Brain microvascular endothelial cell (primary cell): ENCODE results near the gene NRXN3.
A peak's percentile ranks its signal among the peaks of the same experiment; 100 is the strongest.

ENCODE experiments used
- DNase-seq: peaks from one replicate; pipeline ENCODE4 v3.0.0-alpha.2; 2020
- H3K27ac ChIP-seq: fragments of 250-450 bp; sonication (Bioruptor Pico); 2 replicates; pipeline ENCODE4 v1.5.1; 2020; ENCODE audit warnings: mild to moderate bottlenecking, moderate library complexity
- H3K27me3 ChIP-seq: fragments of 250-450 bp; sonication (Bioruptor Pico); replicated peaks from 2 replicates; pipeline ENCODE4 v1.5.1; 2020; ENCODE audit warnings: mild to moderate bottlenecking
- H3K36me3 ChIP-seq: fragments of 250-450 bp; sonication (Bioruptor Pico); replicated peaks from 2 replicates; pipeline ENCODE4 v1.5.1; 2020; ENCODE audit warnings: mild to moderate bottlenecking
- H3K4me3 ChIP-seq: 2 replicates; pipeline ENCODE4 v1.5.1; 2011; ENCODE audit warnings: low read depth, mild to moderate bottlenecking, control low read depth, low read length, moderate library complexity
- CTCF ChIP-seq: IDR thresholded peaks from 2 replicates; pipeline ENCODE4 v1.5.1; 2011; ENCODE audit warnings: low read depth, mild to moderate bottlenecking, moderate library complexity, low read length, control low read depth, inconsistent platforms; ENCODE audit errors: missing control alignments
- in situ Hi-C: cut with HindIII; loops from 2 replicates; pipeline ENCODE4 v1.10.0; 2017; ENCODE audit warnings: low sequenced_read_pairs, low pct_ligation_motif_present

Gene NRXN3

DNA sequence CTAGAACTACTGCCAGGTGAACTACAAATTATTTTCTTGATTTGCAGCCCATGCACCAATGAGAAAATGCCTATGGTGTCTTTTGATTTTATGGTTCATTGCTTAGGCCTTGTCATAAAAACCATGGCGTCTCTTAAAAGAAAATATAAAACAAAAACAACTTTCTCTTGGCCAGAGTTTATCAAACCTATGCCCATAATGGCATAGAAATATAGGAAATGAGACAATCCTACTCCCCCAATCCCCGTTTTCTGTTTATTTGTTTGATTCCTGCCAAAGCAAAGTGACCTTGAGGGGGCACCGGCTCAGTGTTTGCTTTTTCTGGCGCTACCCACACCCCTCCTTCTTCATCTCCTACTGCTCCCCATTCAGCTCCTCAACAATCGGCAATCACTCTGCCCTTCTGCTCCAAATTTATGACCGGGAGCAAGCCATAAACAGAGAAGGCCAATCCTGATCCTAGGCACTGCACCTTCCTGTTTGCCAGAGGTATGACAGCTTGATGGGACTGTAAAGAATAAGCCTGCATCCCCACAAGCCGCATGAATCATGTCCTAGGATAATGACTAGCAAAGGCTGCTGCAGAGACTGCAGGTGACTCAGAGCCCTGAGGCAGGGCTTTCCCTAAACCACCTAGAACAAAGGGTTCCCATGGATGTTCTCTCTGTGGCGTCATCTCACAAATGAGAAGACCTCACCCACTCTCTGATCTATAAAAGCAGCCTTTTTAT lies 874.9 kb downstream of the NRXN3 start:
- Histone ChIP-seq H3K4me3 (no peak overlapping the region), H3K27me3 (no peaks in the 10 kb centered on the region), H3K27ac (no peak overlapping the region), H3K36me3 (no peaks in the 10 kb centered on the region)
- peak; percentile 94 for DNase-seq
- in situ Hi-C loops = no loop called here
- TF ChIP-seq CTCF = peak; percentile 17

DNA sequence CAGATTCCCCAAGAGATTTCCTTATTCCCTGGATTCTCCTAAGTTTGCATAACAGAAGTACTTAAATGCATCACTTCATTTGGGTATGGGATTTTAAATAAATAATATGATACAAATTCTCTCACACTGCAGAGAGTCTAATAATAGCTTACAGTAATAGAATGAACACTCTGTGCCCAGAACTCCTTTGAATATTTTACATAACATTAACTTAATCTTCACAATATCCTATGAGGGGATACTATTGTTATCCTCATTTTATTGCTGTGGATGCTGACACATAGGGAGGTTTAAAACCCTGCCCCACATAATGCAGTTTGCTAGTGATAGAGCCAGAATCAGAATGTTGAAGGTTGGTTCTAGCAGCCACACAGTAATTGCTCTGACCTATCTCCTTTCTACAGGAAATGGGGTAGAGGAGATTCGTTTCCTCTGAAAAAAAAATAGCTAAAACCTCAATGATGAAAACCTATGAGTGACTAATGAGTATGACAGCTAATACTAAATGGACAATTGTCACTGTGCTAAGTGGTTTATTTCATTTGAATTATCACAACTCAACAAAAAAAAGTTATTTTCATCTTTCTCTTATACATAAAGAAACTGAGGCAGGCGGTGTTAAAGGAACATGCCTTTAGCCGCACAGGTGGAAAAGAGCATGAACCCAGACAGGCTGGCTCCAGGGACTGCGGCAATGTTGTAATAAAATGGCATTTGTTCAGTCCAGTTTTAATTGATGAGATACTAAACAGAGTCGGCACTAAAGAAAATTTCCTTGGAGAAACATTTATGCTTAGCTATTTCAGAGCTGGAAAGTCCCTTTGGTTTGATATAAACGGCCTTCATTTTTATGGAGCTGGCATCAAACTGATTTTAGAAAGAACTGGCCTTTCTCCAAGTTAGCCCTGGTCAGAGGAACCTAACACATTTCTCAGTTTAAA lies 880.9 kb downstream of the NRXN3 start:
- H3K36me3 ChIP-seq = no peaks in the 10 kb centered on the region
- in situ Hi-C loops = no loop called here
- H3K27me3 ChIP-seq = no peaks in the 10 kb centered on the region
- no peak for DNase-seq
- TF ChIP-seq CTCF = no peak
- H3K4me3 ChIP-seq = no peak overlapping the region
- no peak overlapping the region for H3K27ac ChIP-seq

GRCh38 chr14:79051742-79052141 lies 881.6 kb downstream of the NRXN3 start:
- H3K27me3 ChIP-seq = no peaks in the 10 kb centered on the region
- in situ Hi-C loops = no loop called here
- H3K27ac ChIP-seq = no peak overlapping the region
- H3K4me3 ChIP-seq = no peak overlapping the region
- no peak for DNase-seq
- H3K36me3 ChIP-seq = no peaks in the 10 kb centered on the region
- no peak for TF ChIP-seq CTCF

GRCh38 chr14:79056879-79057278 lies 886.7 kb downstream of the NRXN3 start:
- H3K4me3 ChIP-seq = no peak overlapping the region
- in situ Hi-C loops = no loop called here
- H3K27ac ChIP-seq = no peak overlapping the region
- TF ChIP-seq CTCF = no peak
- H3K27me3 ChIP-seq = no peaks in the 10 kb centered on the region
- no peaks in the 10 kb centered on the region for H3K36me3 ChIP-seq
- DNase-seq = peak; percentile 56

DNA sequence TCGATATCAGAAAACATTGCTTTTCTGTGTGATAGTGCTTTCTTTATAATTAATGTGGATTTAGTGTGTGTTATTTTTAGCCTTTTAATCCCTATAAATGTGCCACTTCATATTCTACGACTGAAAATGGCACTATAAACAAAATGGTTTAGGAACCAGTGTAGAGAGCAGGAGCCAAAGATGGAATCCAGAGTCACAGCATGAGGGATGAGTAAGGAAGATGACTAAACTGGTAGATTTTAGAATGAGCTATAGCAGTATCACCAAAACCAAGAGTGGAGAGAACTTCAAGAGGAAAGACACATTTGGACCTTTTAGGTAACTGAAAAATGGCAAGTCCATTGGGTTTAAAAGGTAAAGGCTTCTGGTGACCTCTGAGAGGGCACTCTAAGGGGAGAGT lies 887.2 kb downstream of the NRXN3 start:
- H3K4me3 ChIP-seq = no peak overlapping the region
- no peak for TF ChIP-seq CTCF
- H3K27ac ChIP-seq = no peak overlapping the region
- in situ Hi-C loops = no loop called here
- no peak for DNase-seq
- H3K36me3 ChIP-seq = no peaks in the 10 kb centered on the region
- no peaks in the 10 kb centered on the region for H3K27me3 ChIP-seq
